Amygdala (tissue), 56 donors: Measurements from ENCODE around the gene PTGES3L.
A peak's percentile ranks its signal among the peaks of the same experiment; 100 is the strongest.

Experiments used
- DNase-seq, 56 donors: peaks; one replicate each; lab custom pipeline; 2025; lab: John Stamatoyannopoulos, UW

Gene PTGES3L

DNA sequence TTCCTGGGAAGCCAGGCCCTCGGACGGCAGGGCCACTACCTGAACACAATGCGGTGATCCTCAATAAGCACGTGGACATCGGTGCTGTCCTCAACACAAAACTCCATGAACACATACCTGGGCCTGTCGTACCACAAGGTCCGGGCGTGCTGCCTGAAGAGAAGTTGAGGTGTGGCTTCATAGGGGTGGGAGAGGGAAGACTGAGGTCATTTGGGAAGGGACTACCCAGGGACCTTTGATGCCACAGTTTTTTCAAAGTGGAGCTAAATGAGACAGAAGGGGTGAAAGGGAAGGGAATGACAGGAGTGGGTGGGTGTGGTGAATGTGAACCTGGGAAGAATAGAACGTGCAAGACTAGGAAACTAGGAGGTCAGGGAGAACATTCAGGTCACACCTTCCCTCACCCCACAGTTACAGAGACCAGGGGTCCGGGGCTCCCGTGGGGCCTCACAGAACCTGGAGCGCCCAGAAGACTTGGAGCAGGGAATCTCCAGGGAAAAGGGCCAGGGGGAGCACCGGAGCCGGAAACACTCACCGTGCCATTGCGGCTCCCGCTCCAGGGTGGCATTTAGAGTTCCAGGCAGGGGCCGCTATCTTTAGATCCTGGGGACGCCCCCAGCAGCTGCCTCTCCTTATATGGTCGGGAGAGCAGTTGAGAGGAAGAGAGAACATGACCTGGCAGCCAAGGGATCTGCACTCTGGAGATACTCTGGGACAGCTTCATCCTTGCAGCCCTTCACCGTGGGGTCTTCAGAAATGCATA is at the start of gene PTGES3L:
Gene PTGES3L, minus strand, starts transcription at position 570 of the 763 bp plus-strand sequence. Its CDS starts 27 bp downstream, at position 543.
- DNase-seq = peak in 23 of 56 donors; percentile 11 to 53 (median 21)

DNA sequence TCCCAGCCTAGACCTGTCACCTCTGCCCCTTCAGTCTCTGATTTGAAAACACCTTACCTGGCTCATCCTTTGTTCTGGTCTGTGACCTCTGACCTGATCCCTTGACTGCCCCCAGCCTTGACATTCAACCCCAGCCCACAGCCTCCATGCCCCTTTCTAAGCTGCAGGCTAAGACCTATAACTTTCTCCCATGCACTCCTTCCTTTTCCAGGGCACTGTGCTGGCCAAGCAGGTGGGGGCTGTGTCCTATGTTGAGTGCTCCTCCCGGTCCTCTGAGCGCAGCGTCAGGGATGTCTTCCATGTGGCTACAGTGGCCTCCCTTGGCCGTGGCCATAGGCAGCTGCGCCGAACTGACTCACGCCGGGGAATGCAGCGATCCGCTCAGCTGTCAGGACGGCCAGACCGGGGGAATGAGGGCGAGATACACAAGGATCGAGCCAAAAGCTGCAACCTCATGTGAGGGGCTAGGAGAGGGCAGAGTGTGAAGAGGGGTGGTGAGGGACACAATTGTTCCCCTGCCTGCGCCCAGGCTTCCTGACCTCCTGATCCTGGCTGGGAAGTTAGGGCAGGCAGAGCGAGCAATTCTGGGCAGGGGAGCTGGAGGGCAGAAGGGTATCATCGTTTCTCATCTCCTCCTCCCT is 48.5 kb upstream of the PTGES3L start:
- DNase-seq = no peak

DNA sequence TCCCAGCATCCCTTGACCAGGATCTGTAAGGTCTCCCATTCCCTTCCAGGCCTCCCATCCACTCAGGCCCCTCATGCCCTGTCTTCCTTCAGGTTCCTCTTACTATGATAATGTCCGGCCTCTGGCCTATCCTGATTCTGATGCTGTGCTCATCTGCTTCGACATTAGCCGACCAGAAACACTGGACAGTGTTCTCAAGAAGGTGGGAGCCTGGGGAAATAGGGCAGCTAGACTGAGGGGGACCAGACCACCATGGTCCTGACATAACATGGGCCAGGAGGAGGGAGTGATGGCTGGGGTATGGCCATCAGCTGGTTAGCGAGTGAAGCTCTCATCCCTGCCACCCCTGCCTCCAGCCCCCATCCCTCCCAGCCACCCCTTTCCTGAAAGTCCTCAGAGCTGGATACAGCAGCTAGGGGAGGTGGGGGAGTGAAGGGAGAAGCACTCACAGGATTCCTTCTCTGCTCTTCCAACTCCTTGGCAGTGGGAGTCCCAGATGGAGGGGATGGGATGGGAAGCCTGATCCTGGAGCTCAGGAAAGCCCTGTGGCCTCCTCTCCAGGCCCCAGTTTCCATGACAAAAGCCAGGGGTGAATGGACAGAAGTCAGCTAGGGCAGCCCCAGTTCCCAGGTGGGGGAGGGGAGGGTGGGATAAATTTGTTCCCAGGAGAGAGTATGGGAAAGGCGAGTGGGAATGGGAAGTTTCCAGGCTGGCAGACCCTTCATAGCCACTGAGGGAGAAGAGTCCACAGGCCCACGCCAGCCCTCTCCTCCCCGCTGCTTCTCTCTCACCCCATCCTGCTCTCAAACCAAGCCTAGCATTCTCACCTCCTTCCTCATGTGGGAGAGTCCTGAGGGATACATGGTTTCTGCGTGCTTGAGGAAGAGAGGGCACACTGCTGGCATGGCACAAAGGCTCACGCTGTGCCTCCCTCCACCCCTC is 47.5 kb upstream of the PTGES3L start:
- DNase-seq = no peak

DNA sequence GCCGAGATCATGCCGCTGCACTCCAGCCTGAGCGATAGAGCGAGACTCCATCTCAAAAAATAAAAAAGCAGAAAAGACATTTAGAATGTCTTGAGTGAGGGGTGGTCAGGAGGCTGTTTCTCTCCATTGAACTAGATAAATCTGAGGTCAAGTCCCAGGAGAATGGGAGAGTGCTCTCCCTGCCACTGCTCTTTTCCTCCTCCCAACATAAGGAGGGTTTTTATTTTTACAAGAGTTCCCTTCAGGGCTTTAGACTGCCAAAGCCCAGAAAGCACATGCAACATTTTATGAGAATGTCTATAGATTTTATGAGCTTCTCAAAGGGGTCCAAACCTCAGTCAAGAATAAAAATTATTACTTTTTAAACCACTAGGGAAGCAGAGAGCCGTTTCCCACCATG is 46.7 kb upstream of the PTGES3L start:
- DNase-seq = no peak

DNA sequence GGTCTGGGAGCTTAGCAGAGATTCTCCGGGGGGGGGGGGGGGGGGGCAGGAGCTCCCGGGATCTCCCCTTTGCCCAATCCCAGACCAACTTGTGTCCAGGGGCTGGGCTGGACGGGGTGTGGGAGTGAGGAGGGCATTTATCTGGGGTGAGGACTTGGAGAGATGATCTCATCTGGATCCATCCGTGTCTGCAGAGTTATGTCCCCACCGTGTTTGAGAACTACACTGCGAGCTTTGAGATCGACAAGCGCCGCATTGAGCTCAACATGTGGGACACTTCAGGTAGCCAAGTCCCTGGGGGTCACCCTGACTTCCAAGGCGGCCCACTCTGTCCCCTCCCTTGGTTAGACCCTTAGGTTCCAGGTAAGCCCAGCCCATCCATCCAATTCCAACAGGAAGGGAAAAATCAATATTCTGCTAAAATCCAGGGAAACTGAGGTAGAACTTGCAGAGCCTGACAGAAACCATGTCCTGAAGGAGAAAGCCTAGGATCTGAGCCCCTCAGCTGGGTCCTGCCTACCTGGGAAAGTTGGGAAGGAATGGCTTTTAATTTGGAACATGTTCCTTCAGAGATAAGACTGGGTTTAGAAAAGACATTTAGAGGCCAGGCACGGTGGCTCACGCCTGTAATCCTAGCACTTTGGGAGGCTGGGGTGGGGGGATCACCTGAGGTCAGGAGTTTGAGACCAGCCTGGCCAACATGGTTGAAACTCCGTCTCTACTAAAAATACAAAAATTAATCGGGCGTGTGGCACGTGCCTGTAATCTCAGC is 46.1 kb upstream of the PTGES3L start:
- no peak for DNase-seq

DNA sequence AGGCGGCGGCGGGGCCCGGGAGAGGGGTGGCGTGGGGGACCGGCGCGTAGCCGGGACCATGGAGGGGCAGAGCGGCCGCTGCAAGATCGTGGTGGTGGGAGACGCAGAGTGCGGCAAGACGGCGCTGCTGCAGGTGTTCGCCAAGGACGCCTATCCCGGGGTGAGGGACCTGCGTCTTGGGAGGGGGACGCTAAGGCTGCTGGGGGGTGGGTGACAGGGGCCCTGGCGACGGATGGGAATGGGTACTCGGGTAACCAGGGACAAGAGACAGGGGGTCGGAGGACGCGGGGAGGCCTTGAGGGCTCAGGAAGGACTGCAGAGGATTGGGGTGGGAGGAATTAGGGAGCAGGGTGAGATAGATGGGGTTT is 45.4 kb upstream of the PTGES3L start:
- no peak for DNase-seq

DNA sequence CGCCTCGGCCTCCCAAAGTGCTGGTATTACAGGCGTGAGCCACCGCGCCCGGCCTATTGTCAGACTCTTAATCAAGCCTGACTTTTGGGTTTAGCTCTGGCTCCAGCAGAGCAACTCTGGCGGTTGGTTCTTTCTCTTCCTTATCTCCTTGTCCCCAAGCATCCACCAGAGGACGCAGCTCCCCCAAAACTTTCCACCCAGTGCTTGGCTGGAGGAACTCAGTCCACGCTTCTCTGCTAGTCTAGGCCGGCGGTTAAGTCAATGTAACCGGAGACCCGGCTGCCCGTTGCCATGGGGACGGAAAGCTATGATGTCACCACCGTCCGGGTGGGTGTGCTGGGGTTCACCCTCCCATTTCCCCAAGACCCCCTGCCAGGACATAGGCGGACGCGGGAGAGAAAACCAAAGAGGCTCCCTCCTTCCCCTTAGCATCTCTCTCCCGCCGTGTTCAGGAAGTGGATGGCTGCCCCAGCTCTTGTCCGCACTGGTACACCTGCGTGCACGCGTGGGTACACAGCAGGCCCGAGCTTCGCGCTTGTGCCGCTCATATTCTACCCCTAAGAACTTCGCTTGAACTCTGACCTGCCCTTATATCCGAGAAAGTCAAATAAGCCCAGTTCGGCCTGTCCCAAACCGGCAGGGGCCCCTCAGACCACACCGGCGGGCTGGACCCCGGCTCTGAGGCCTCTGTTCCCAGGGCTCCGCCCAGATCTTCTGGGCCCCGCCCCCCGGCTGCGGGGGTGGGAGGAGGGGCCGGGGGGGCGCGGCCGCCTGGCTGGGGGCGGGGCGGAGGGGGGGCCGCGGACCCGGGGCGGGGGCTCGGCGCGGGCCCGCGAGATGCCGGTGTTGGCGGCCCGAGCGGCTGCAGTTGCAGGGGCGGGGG is 44.8 kb upstream of the PTGES3L start, which contains the start of gene RND2:
Gene RND2, plus strand, starts transcription at position 825 of the 883 bp plus-strand sequence. CDS start 117 bp downstream, outside the sequence.
- DNase-seq = peak in 54 of 56 donors; percentile 26 to 92 (median 80)

DNA sequence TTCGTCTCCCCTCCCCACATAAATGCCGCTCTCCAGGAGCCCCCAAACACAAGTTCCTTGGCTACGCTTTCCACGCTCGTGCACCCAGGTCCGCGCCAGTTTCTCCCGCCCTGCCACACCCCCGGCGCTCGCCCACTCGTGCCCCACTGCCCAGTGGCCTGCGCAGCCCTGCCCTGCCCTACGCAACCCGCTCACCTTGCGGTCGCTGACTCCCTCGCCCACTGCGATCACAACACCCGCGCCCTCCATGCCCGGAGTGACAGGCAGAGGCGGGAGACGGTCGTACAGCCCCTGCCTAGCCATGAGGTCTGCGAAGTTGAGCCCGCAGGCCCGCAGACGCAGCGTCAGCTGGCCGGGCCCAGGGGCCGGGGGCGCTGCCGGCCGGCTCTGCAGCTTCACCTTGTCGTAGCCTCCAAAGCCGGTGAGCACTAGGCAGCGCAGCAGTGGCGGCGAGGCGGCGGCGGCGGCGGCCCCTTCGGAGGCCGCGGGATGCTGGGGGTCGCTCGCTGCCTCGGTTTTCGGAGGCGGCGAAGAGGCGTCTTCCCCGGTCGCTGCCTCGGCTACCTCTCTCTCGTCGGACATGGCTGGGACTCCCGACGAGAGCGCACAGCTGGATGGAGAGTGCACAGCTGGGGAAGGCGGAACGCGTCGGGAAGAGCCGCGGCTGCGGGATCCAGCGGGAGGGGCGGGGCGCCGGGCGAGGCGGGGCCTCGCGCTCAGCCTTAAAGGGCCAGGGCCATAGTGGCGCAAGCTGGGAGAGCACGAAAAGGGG is 42.0 kb upstream of the PTGES3L start, which contains the start of gene VAT1:
Gene VAT1, minus strand, starts transcription at position 645 of the 772 bp plus-strand sequence. Its CDS starts 63 bp downstream, at position 582.
- peak in 47 of 56 donors; percentile 19 to 78 (median 56) for DNase-seq

DNA sequence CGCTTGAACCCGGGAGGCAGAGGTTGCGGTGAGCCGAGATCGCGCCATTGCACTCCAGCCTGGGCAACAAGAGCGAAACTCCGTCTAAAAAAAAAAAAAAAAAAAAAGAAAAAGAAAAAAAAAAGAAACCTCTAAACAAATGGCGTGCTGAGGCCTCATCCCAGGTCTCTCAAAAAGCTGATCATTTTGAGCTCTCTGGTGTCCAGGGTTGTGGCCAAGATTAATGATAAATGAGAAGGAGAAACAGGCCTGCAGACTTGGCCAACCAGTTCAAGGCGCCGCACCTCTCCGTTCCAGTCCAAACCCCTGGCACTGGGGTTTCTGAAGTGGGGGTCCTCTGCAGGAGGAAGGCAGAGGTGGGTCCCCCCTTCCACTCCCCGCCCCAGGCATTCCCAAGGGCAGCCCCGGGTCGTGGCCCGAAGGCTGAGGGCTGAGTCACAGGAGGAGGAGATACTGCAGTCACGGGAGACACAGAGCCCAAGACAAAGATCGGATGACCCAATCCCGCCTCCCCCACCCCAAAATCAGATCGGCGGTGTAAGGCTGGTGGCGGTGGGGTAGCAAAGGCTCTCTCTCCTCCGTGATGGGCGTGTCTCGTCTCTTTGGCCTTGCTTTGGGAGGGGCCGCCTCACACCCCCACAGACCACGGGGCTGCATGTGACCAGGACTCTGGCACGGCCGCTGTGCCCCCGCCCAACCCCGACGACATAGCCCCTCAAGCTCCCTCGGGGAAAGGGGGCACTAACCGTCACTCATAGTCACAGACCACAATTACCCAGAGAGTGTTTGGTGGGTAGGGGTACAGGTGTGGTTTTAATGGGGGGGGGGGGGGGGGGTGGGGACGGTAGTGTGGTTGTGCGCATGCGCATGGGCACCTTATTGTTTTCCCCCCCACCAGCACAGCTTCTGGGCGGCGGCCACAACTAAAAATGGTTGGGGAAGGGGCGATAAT is 41.2 kb upstream of the PTGES3L start:
- peak in 25 of 56 donors; percentile 19 to 74 (median 49) for DNase-seq

DNA sequence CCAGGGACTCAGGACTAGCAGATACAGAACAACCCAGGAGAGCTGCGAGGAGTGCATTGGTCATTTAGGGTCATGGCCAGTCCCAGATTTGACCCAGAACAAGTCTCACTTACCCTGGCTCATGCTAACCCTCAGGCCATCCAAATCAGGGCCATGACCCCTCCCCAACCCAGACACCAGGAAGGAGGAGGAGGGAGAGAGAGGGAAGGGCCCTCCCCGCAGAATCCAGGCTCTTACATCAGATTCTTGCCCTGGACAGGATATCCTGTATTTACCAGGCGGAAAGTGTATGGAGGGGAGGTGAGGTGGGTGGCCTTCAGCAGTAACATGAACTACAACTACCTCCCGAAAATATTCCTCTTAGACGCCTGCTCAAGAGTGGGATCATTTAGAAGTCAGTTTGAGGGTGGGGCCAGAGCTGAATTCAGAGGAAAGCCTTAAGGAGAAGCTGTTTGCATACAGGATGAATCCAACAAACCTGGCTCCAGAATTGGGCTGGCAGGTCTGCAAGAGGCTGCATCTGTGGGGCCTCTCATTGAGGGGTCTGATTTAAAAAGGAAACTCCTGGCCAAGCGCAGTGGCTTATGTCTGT is 40.2 kb upstream of the PTGES3L start:
- DNase-seq = no peak

DNA sequence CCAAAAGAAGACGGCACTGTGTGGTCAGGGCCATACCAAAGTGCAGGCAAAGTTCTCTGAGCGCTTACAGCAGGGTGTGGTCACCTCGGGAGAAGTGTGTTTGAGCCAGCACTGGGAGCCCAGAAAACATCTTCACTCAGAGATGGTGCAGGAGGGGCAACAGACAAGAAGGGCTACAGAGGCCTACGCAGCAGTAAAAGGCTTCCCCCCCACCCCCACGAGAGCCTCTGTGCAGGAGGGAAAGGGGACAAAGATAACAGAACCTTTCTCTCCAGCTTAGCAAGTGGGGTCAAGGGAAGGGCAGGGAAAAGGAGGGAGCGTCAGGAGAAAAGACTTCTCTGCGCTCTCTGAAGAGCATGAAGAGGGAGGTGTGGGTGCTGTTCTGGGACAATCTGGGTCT is 39.5 kb upstream of the PTGES3L start:
- DNase-seq = no peak

DNA sequence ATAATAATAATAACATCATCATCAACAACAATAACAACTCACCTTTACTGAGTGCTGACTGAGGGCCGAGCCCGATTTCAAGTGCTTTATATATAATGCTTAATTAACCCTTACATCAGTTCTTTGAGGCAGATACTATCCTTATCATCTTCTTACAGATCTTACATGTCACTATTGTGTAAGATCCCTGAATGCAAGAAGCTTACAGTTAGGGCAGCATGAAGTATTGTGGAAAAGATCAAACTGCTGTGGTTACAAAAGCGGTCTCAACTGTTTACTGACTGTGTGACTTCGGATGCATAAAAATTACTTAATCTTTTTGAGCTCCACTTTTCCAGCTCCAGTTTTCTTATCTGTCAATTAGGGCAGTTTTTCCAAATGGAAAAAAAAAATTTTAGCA is 39.1 kb upstream of the PTGES3L start:
- no peak for DNase-seq

DNA sequence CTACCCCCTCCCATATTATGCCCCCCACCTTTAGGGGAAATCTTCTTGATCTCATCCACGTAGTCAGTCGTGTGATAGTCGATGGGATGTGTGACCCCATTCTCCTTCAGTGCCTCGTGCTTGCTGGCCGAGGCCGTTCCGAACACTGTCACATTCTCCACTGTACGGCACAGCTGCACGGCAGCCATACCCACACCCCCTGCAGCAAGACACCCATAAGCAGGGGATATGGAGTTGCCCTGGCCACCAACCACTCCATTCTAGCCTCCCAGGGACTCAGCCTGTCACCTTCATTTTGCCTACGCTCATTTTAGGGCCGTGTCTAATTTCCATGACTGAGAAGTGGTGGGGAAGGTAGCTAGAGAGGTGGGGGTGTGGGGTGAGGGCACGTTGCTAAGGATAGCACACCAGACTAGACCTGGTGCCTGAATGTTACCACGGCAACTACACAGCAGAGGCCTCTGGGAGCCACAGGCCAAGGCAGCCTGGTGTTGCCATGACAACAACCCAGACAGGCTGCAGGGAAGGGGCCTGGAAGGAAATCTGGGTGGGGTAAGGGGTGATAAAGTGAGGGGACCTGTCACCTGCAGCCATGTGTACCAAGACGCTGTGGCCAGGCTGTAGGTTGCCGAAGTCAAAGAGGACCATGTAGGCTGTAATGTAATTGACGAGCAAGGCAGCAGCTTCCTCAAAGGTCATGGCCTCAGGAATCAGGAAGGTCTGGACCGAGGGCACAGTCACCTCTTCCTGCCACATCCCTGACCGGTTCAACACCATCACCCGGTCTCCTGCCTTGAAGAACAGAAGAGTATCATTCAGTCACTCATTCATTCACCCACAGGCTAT is 38.4 kb upstream of the PTGES3L start:
- peak in 8 of 56 donors; percentile 7 to 48 (median 20) for DNase-seq

DNA sequence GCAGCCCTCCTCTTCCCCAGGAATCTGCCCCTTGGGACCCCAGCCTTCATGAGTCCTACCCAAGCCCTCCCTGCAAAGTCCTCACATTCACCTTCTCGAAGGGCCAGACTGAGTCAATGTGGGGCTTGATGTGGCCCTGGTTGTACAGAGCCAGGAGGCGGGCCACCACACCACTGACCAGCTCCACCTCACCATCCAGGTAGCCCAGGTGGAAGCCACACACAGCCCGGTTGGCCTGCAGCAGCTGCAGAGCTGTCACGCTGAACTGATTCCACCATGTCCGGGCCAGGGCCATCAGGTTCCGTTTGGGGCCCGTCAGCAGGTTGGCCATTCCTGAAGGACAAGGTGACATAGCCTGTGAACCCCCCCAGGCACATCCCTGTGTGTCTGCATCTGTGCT is 36.3 kb upstream of the PTGES3L start:
- DNase-seq = no peak

DNA sequence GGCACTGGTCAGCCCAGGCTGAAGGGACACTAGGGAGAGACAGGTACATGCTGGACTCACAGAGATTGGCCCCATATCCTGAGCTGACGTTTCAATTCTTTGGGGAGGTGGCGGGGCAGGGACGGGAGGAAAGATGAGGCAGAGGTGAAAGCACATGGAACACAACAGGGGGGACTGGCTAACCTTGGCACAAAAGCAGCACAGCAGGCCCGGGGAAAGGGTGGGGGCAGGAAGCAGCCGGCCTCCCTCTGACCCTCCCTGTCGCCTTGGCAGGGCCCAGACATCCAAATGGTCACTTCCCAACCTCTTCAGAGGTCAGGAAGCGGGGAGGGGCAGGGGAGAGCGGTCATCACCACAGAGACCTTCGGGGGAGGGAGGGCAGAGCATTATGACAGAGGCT is 35.7 kb upstream of the PTGES3L start:
- no peak for DNase-seq
